Stimulated activated CD4-positive, alpha-beta T cell treated with anti-CD3 and anti-CD28 coated beads, Interleukin-1b, Interleukin-23, amount 100 ng/mL, for 4 hours (primary cell): ENCODE measurements around the gene SKI.

Experiments used
- DNase-seq, 2 donors: peaks; one replicate each; pipeline ENCODE4 v3.0.0-alpha.2; 2020; ENCODE audit warnings: low read depth in 2 of 2

The SKI gene

DNA sequence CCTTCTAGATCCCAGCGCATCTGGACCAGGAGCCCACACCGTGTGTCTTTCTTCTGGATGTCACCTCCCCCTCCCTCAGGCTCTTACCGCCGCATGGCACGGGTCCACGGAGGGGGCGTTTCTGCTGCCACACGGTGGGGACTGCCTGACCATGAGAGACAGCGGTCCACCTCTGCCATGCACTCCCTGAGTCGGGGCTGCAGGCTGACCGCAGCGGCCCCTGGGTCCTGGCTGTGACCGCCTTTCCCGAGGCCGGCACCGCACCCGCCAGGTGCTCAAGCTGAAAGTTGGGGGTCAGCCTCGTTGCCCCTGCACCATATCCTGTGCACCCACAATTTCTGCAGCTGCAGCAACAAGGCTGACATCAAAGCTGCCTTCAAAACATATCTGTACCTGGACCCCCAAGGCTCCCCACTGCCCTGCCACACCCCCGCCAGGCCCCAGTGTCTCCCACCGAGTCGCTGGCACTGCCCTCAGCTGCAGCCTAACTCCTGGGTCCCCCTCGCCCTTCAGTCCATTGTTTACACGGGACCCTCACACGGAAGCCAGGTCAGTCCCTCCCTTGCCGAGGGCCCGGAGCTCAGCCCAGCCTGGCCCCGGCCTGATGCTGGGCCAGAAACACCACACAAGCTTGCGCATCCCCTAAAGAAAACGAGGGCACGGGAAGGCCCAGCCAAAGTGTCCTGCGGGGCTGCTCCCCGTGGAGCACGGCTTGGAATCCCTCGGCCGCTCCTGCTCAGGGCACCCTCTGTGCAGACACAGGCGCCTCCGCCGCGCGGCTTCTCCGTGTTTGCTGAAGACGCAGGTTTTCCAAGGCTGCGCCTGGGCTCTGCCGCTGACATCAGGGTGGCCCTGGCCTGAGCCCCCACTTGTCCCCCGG lies 111.3 kb downstream of the SKI start:
- DNase-seq, result no peak

DNA sequence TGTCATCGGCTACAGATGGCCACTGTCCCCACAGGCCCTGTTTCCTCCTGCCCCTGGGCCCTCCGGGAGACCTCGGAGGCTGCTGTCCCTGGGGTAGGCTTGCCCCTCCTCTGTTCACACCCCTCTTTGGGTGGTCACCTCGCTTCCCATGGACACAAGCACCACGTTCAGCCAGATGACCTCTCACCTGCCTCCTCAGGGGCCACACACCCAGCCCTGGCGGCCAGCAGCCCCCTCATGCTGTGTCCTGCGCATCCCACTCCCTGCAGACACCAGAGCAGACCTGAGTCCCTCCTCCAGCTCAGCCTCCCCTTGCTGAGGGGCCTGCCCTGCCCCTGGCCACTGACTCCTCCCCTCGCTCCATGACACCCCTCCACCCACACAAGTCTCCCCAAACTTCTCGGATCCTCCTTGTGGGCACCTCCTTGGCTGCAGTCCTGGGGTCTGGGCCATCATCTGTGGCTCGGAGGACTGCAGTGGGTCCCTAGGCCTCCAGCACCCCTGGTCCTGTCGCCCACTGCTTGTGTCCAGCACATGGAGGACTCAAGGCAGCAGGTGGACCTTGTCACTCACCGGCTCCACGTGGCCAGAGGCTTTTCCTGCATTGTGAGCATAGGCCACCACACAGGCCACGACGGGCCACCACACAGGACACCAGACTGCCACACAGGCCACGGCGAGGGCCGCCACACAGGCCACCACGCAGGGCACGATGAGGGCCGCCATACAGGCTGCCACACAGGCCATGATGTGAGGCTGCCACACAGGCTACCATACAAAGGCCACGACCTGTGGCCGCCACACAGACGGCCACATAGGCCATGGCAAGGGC lies 112.2 kb downstream of the SKI start:
- no peak for DNase-seq

DNA sequence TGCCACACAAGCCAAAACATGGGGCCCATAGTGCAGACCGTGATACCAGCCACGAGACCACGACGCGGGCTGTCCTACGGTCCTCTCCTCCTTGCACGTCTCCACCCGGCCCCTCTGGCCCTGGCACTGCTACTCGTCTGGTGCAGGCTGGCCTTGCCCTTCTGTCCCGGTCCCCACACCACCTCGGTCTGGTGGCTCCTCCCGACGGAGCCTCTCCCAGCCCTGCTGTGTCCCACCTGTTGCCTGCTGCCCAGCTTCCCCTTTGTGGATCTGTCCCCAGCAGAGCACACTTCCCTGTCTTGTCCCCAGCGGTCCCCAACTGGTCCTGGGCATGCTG lies 112.8 kb downstream of the SKI start:
- no peak for DNase-seq

DNA sequence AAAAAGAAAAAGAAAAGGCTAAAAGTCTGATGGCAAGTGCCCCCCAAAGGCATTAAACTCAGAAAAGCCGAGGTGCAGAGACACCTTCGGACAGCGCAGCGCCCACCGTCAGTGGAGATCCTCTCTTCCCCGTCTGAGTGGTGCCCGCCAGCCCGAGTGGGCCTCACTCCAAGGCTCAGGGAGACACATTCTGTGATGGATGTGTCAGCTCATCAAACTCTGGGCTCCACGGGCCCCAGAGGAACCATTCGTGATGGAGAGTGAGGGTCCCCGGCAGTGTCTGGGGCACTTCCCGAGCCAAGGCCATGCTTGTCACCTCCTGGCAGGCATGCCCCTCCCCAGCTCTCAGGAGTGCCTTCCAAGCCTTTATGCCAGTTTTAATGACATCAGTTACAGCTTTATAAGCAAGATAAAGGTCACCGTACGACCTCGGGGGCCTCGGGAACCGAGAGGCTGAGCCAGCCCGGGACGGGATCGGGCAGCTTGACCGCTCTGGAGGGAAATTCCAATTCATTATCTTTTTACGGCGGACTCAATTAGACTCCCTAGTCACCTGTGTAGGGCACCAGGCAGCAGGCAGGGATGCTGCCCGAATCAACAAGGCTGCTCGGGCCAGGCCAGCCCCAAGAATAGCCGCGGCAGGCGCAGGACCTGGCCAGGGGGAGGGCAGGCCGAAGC lies 113.7 kb downstream of the SKI start:
- no peak for DNase-seq

DNA sequence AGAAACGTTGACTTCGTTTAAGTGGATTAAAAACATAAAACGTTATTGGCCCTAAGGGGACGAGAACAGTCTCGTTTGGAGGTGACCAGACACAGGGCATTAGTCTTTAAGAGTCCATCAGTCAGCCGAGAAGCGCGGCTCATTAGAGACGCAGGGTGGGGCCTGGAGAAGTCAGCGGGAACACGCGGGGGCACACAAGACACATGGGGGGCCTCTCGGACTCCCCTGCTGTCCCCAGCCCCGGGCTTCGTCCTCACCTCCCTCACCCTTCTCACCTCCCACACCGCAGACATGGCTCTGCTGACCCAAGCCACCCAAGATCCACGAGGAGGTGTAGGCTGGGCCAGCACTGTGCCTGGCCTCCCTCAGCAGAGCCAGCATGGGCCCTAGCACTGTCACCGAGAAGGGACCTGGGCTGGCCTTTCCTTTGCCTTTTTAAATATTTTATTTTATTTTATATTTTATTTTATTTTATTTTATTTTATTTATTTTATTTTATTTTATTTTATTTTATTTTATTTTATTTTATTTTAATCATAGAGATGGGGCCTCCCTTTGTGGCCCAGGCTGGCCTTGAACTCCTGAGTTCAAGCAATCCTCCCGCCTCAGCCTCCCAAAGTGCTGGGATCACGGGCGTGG lies 114.4 kb downstream of the SKI start:
- no peak for DNase-seq

DNA sequence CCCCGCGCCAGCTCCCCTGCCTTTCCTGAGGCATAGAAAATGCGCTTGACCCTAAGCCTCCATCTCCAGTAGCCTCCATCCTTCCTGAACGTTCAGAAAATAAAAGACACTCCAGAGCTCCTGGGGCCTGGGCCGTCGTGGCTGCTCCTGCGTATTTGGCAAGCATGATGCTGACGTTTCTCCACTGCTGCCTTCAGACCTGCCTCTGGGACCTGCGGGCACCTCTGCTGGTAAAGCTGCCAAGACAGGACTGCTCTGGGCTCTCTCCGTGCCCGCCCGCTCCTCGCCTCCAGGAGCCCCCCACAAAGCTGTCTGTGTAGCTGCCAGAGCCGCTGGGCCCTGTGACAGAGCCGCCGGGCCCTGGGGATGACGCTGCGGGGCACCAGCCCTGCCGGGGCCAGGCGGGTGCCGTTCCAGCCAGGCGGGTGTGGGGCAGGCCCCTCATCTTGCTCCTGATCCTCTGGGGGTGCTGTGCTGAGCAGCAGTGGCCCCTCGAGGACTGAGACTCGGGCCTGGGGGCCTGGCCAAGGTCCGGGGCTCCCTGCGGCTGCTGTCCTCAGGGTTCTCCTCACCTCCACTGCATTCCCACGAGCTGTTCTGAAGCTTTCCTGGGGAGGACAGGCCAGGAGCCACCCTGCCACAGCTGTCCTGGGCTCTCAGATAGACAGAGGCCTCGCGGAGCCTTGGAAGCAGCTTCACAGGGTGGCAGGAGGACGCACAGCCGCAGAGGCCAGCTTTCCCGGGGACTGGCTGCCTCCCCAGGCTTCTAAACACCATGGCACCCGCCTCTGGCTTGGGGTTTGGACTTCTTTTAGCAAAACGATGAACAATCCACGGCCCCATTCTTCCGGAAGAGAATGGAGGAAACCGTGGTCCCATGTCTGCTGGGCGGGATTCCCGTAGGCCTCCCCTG lies 115.2 kb downstream of the SKI start:
- DNase-seq, result no peak

DNA sequence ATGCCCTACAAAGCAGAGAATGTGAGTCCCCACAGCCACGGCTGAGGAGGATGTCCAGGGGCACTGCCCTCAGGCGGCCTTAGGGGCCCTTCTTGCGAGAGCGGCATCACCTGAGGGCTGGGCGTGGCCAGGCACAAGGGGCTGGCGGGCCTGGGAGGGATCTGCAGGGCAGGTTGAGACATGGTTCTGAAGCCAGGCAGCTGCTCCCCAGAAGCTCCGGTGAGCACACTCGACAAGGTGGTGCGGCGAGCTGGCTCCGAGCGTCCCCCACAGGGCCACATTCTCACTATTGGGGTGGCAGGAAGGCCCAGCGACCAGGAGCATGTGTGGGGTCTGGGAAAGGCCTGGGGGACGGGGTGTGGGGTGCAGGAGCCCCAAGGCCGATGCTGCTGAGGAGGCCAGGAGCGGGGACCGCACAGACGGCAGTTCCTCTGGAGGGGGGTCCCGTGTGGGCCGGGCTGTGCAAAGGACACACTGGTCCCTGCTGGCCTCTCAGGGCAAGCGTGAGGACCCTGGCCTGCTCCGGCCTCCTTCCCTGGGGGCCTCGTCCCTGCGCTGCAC lies 116.1 kb downstream of the SKI start:
- no peak for DNase-seq

DNA sequence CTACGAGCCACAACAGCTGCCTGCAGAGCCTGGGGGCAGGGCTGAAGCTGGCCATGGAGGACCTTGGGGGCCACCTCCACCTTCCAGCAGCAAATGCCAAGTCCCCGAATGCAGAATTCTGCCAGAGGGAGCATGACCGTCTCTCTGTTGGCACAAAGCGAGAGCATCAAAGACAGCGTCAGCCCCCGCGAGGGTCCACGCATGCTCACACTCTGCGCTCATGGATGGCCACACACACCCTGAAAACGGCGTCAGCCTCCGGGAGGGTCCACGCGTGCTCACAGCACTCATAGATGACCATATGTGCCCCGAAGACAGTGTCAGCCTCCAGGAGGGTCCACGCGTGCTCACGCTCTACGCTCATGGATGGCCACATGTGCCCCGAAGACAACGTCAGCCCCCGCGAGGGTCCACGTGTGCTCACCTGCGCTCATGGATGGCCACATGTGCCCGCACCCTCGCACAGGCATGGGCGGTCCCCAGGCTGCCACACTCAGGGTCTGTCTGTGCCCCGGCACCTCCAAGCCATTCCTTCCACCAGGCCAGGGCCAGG lies 116.7 kb downstream of the SKI start:
- no peak for DNase-seq

DNA sequence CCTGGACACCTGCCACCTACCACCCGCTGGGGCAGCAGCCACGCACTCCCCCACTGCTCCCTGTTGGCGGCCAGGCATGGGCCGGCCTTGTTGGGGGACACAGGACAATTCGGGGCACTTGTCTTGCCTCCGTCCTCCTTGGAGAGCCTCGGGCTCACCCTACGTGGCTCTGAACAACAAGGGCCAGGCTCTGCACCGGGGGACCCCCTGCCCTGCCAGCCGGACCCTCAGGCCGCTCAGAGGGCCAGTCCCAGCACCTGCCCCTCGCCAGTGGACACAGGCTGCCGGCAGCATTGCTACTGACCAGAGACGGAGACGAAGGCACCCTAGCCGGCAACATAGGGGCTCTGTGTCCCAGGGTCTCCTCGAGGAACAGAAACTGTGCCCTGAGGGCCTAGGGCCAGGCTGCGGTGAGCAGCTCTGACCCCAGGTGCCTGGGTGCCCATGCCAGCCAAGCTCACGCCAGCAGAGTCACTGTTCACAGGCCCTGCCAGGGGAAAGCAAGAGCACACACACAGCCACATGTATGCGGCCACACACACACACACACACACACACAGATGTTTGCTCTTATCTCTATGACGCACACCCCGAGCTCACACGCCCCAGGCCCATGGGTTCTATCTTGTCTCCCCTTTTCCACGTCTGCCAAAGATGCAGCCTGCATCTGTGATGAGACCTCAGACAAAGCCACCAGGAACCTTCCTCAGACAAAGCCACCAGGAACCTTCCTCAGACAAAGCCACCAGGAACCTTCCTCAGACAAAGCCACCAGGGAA lies 117.4 kb downstream of the SKI start:
- no peak for DNase-seq

DNA sequence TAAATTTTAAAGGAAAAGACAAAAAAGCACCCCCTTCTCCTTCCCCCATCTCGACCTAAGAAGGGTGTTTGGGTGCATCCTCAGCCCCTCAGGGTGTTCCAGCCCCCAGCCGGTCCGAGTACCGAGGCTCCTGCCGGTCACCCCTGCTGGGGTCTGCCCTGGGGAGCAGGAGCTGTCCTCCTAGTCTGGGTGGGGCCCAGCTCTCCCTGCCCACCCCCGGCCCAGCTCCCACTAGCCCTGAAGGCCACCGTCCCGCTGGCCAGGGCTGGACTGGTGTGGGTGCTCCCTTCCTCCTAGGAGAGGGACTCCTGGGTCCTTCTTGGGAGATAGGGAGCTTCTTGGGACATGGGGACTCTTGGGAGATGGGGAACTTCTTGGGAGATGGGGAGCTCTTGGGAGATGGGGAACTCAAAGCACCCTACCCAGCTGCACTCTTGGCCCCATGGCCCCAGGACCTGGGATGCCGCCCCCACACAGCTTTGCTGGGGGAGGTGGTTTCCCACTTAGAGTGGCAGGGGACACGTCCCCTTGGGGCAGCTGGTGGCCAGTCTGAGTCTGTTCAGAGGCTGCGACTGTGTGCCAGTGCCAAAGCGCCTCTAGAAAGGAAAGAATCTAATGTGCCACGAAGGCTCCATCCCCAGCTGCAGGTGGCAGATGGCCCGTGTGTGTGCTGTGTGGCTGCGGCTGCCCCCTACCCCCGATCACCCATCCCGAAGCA lies 118.7 kb downstream of the SKI start:
- DNase-seq, result no peak

DNA sequence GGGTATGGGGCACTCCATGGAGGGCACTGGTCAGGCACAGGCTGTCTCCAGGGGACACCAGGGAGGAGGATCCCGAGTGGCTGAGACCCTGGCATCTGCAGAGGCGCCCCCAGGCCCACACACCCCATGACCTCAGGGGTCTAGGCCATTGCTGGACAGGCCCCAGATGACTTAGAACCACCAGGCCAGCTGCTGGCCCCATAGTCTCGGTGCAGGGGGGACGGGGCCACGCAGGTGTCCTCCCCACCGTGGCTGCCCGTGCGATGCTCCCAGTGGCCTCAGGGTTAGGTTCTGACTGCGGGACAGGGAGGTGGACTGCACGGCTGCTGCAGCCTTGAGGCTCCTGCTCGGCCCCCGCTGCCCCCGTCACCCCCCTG lies 119.3 kb downstream of the SKI start:
- no peak for DNase-seq

DNA sequence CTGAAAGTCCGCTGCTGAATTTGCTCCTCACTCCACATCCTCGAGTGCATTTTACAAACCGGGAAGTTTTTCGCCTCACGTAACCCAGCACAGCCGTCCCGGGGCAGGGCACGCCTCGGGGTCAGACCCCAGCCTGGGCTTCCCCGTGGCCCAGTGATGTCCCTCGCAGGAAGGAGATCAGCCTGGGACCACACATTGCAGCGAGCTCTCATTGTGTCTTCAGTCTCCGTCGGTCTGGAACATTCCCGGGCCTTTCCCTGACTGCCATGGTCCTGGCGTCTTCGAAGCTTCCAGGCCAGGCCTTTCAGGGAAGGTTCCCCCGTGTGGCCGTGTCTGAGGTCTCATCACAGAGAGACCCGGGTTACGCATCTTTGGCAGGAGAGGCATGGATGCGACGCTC lies 119.8 kb downstream of the SKI start:
- no peak for DNase-seq

DNA sequence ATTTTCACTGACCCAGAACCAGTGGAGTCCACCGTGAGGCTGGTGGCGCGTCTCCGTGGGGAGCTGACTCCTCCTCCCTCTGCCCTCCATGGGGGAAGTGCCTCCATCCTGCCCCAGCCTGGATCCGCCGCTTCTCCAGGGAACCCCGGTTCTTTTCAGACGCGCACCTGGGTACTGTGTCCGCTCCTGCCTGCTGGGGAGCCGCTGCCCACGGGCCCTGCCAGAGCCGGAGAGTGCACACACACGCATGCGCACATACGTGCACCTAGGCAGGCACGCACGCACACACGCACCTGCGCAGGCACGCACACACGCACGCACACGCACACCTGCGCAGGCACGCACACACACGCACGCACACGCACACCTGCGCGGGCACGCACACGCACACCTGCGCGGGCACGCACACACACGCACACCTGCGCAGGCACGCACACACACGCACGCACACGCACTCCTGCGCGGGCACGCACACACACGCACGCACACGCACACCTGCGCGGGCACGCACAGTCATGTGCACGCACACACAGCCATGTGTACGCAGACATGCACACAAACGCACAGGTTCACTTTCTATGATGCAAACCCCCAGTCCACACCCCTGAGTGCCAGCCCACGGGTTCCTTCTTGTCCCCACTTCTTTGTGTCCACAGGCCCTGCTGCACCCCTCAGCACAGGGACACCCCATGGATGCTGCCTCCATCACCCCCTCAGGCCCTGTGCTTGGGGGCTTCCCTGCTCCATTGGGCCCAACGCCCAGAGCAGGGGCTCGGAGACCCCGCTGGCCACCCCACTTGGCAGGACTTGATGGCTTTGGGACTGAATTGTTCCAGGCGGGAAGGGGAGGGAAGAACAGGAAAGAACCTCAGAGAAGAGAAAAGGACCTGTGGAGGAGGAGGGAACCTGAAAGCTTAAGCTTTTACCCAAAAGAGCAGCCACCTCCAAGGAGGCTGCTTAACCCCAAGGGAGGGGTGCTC lies 120.5 kb downstream of the SKI start:
- no peak for DNase-seq

DNA sequence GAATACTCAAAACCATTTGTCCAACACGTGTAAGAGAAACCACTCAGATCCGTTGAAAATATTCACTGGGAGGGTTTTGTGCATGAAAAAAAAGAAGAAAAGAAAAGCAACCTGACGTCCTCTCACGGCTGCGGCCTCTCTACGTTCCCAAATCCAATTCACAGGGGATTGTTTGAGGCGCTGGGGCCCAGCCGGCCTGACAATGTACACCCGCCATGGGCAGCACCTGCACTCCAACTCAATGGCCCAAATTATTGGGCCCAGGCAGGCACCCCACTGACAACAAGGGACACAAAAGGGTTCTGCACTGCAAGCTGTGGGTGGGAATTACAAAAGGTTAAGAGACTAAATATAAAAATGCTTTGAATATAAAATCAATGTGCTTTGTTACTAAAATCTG lies 121.7 kb downstream of the SKI start:
- DNase-seq, result no peak

DNA sequence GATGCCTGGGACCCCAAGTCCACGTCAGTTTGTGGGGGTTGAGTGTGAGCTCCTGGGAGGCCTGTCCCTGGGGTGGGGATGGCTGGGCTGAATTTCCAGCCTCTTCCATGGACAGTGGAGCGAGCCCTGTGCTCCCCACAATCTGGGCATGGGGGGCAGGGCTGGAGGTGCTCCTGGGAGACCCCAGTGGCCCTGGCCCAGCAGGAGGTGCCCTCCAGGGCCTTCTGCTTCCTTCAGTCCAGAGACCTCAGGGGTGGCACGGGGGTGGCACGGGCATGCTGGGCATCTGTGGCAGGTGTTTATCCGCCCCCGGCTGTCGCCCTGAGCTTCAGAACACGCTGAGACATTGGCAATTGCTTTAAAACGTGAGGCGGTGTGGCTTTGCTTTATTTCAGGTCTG lies 122.4 kb downstream of the SKI start:
- DNase-seq, result no peak

DNA sequence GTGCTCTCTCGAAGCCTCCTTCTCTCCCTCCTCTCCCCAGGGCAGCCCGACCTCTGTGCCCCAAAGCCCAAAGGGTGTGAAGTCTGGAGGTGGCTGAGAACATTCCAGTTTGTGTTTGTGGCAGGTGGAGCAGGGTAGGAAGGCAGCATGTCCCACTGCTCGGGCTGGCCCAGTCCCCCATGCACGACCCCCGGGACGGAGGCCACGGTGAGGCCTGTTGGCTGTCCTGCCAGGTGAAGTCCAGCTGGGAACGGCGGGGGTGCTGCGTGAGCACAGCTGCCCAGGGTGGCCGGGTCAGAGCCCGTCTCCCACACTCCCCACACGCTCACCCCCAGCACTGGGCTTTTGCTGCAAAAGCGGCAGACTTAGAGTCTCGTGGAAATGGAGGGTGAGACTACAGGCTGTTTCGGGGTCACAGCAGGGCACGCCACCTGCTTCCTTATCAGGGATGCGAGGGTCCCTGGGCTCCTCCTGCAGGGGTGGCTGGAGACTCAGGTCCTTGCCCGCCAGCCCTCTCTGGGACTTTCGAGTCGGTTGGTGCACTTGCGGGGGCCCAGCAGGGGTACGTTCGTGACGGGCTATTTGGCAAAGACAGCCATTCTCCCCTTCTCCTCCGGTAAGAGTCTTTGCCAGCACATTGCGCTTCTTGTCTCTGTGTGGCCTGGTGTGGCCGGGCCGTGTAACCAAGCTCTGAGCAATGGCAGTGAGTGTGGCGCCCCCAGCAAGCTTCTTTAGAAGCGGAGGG lies 123.0 kb downstream of the SKI start:
- no peak for DNase-seq

DNA sequence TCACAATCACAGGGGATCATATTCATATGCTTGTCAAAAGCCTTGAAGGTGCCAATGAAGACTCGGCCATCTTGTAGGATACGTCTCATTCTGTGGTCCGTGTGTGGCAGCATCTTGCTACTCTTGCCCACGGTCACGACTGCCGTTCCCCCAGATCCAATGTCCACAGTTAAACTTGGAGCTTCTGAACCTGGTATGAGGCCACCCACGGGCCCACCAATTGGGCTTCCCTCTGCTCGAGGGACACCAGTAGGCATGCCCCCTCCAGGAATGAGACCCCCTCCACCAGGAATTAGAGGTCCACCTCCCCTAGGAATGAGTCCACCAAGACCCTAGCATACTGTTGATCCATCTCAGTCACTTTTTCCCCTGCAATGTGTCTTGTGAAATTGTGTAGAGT lies 123.6 kb downstream of the SKI start:
- DNase-seq, result no peak
